C4-2B (cell line): Measurements from ENCODE around the gene STRIT1.

ENCODE experiments used
- ZFX ChIP-seq: fragments of 450-650 bp; IDR thresholded peaks from 2 replicates; pipeline ENCODE4 v1.6.1; 2017
- TF ChIP-seq, protein P1 (sequence below): fragments of 450-650 bp; conservative IDR thresholded peaks from 2 replicates; pipeline ENCODE4 v1.5.1; 2017; ENCODE audit warnings: mild to moderate bottlenecking

DNA sequence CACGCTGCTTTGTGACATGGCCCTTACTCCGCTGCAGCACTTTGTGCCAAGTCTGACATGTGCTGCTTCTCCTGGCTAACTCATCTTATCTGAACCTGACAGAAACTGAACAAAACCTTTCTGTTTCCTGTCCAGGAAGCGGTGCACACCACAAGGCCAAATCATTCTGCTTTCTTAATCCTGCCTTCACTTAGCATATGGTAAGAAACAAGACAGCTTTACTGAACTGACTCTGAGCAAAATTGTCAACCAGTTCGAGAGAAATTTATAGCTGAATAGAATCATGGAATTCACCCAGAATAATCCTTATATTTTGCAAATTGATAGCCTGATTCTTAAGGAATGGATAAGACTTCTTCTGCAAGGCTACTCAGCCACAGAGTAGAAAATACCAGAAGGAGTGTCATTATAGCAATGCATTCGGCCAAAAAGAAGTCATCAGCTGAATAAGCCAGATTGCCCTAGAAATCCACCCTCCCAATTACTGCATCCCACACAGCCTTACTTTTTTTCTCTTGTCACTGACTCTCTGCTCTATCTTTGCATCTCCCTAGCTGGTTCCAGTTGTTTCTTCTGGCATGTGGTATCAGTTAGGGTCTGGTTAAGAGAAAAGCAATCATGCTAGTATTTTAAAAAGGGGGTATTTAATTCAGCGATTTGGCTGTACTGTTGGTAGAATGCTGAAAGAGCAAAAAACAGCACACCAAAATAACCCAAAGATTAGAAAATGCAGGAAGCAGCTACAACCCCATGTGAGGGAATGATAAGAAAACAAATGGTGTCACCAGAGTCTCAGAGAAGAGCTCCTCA is 41.6 kb upstream of the STRIT1 start:
- TF ChIP-seq, protein P1, sequence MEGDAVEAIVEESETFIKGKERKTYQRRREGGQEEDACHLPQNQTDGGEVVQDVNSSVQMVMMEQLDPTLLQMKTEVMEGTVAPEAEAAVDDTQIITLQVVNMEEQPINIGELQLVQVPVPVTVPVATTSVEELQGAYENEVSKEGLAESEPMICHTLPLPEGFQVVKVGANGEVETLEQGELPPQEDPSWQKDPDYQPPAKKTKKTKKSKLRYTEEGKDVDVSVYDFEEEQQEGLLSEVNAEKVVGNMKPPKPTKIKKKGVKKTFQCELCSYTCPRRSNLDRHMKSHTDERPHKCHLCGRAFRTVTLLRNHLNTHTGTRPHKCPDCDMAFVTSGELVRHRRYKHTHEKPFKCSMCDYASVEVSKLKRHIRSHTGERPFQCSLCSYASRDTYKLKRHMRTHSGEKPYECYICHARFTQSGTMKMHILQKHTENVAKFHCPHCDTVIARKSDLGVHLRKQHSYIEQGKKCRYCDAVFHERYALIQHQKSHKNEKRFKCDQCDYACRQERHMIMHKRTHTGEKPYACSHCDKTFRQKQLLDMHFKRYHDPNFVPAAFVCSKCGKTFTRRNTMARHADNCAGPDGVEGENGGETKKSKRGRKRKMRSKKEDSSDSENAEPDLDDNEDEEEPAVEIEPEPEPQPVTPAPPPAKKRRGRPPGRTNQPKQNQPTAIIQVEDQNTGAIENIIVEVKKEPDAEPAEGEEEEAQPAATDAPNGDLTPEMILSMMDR = no peak
- TF ChIP-seq ZFX = no peak
